RPMI7951 (cell line): ENCODE data around the gene MN1. TPM values are rescaled to one million over a fixed set of nuclear protein-coding genes. Genes with fewer than 3 reads are reported as not detected.

Source experiments
- DNase-seq: peaks from one replicate; pipeline ENCODE4 v3.0.0-alpha.2; 2012; ENCODE audit warnings: low read depth
- total RNA-seq: library from RNA; depleted of rRNA; stranded (reverse); fragments of >200 nt; shearing (Covaris generic); gene quantifications from 2 replicates; pipeline ENCODE4 v1.2.3, GENCODE V29; 2014

The MN1 gene
- total RNA-seq, 1 experiment from 2014 or later = 1.7 TPM

DNA sequence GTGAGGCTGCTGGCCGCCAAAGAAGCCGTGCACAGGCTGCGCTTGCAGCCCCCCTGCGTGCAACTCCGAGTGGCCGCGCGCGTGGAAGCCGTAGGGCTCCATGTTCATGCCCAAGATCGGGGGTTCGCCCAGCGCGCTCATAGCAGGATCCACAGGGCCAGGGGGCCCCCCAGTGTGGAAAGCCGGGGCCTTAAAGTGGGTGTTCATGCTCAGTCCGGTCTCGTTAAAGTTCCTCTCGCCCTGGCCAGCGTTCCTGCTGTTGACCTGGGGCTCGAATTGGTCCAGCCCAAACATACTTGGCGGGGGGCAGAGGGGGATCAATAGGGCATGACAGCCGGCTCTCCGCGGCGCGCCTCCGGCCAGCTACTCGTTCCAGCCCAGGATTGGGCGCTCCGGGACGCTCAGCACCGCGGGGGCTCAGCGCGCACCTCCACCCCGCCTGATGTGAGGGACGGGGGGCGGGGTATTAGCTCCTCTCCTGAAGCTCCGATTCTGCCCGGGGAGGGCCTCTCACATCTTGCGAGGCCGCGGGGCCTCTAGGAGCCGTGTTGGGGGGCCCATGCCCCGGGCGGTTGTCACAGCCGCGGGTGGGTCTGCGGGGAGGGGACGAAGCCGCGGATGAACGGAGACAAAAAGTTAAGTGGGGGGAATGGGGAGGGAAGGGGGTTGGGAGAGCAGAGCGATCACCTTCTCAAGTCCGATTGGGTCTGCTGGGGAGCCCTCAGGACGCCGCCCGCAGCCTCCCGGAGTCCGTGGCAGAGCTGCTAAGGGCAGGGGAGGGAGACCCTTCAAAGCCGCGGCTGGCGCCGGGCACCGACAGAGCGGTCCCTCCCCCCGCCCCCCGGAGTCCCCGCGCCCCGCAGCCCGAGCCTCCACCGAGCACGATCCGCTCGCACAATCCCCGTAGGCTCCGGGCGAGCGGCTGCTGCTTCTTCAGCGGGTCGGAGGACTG is 1.0 kb downstream of the MN1 start:
- no peak for DNase-seq

DNA sequence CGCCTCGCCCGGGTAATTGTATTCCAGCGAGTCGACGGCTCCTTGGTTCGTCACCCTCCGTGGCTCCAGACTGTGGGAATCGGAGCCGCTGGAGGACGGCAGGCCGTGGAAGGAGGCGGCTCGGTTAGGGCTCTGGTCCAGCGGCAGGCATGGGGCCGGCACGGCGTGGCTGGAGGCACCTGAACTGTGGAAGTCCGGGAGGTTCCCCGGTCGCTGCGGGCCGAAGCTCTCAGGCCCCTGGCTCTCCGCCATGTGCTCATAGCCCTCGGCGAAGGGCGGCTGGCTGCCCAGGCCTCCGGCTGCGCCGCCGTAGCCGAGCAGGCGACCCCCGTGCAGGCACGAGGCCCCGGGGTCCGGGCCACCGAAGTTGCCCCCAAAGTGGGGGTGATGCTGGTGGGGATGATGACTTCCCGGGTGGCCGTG is 1.7 kb downstream of the MN1 start:
- DNase-seq = peak; percentile 53

DNA sequence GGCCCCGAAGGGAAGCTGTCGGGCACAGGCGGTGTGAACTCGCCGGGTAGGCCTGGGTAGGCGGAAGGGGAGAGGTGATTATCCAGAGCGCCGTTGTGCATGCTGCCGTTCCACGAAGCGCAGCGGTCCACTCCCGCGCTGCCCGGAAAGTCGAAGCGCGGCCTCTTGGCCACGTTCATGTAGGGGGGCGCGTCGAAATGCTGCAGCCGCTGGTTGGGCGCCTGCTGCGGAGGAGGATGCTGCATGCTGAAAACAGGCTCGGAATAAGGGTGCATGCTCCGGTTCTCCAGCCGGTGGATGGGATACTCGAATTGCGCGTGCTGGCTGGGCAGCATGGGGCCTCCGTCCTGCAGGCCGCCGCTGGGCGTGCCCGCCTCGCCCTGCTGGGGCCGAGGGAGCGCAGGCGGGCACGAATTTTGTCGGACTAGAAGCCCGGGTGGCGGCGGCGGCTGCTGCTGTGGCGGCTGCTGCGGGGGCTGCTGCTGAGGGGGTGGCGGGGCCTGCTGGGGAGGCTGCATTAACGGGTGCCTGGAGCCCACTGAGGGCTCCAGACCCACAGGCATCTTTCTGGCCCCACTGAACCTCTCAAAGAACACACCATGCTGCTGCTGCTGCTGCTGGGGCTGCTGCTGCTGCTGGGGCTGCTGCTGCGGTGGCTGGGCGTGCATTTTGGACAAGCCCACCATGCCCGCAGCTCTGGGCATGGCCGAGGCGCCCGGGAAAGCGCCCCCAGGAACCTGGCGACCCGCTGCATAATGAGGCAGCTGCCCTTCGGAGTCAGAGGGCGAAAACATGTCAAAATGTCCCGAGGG is 2.3 kb downstream of the MN1 start:
- no peak for DNase-seq

DNA sequence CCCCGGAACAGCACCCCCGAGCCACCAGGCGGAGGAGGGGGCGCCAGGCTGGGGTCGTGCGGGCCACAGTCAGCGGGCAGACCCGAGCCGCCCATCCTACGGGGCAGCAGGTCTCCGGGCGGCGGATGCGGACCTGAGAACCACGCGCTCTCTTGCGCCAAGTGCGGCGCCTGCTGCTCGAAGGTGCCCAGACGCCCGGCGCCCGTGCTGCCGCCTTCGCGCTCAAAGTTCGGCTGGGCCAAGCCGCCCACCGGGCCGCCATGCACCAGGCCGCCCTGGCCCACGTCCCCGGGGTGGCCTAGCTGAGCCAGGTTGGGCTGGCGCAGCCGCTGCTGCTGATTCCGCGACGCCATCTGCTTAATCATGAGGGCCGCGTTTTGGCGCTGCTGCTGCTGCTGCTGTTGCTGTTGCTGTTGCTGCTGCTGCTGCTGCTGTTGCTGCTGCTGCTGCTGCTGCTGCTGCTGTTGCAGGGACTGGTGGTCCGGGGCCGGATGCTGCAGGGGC is 3.0 kb downstream of the MN1 start:
- no peak for DNase-seq

DNA sequence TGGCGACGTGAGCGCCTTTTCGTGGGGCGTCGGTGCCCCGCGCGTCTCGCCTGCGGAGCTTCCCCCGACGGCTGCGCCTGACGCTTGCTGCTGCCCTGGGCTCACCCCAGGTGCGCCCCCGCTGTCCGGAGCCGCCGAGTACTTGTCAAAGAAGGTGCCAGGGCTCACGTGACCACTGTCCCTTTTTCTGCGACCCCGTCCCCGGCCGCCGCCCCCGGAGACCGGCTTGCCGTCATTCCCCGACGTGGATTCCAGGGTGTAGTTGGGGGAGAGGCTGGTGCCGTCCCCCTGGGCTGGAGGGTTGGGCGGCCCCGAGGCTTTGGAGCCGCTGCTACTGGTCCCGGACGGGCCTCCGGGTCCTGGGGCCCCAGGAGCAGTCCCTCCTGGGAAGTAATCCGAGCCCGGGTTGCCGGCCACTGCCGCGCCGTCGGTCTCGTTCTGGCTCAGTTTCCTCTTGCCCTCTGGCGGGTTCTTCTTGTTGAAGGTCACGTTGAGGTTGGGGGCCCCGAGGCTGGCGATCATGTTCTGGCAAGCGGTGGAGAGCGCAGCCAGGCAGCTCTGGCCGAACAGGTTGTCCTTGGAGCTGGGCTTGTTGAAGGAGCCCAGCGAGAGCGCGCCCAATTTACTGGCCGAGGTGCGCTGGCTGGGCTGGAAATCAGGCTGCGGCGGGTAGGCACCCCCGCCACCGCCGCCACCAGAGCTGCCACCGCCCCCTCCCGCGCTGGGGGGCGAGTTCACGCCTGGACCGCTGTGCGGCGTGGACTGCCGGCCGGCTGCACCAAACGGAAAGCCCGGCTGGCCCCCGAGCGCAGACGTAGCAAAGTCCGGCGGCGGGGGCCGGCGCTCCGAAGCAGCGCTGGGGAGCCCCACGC is 3.8 kb downstream of the MN1 start:
- no peak for DNase-seq

DNA sequence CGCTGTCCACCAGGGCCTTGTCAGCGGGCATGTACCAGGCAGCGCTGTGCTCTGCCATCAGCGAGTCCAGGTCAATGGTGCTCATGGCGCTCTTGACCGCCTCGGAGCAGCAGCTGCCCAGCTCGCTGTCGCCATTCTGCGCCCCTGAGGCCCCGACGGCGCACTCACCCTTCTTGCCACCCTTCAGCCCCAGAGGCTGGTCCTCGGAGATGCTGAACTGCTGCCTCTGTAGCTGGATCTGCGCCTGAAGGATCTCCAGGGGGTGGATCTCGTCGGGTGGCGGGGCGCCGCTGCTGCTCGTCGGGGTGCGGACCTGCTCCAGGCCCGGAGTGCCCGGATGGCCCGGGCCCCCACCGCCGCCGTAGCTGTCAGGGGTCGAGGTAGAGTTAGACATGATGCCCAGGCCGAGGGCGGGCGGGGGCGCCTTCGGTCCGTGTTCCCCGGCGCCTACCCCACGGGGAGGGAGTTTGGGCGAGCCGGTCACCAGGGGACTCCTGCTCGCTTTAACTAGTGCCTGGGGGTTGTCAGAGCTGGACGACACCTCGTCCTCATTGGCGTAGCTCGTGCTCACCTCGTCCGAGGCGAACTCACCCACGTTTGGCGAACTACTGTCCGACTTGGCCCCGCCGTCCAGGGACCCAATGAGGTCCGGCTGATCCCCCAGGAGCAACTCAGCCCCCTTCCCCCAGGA is 4.6 kb downstream of the MN1 start:
- DNase-seq = no peak

DNA sequence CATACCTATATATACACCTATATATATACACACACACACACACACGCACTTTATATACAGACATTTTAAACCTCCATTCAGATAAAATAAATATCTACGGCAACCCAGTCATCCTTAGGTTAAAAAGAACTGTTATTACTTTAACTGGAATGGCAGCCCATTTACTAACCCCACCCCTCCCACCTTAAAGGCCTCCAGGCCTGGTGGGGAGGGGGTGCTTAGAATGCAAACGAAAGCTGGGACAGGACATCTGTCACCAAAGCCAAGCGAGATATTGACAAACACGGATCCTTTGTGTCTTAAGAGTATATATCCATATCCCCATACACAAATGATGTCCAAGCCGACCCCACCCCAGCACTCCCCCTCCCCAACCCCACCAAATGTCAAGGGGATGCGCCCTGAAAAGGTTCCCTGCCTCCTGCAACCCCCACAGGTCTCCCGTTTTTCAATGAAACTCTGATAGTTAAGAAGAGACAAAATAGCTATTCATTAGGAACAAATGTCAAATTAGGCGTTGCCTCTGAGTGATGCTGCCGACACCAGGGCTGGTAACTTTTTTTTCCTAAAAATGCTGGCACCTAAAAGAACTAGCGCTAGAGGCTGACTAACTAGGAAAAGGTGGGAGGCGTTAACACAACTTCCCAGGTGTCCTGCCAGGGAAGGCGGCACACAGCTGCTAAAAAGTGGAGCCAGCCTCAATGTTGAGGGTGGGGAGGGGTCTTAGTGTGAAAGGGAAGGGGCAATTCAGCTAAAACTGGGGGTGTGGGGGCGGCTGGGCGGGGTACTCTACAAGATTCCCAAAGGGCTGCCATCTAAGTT is 5.6 kb downstream of the MN1 start:
- no peak for DNase-seq

DNA sequence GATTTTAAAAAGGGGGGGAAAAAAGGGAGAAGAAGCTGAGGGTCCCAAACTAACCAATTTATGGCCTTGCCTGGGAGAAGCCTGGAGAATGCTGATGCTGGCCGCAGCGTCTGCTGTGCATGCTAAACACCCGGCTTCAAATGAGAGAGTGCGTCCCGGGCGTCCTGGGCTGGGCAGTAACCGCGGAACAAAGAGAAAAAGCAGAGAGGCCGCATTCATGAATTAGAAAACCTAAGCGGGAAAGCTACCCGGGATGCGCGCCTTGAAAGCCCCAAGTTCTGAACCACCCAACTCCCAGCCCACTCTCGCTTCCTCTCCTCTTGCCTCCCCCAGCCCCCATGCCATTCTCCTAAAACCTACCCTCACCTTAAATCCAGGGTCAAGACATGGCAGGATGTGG is 6.5 kb downstream of the MN1 start:
- DNase-seq = no peak

DNA sequence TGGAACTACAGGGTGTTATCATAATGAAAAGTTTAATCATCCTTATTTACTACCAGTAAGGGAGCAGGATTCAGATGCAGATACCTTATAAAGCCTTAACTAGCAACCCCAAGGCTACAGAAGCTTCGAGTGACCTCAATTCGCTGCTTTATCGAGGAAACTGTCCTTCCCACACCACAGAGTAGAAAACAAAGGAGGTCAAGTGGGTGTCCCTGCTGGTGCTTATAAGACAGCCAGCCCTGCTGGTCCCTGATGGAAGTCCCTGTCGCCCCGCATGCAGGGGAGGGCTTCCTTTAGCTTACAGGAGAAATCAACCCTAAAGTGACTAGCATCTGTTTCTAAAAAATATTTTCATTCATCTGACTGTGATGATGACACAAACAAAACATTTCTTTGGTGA is 7.3 kb downstream of the MN1 start:
- no peak for DNase-seq

DNA sequence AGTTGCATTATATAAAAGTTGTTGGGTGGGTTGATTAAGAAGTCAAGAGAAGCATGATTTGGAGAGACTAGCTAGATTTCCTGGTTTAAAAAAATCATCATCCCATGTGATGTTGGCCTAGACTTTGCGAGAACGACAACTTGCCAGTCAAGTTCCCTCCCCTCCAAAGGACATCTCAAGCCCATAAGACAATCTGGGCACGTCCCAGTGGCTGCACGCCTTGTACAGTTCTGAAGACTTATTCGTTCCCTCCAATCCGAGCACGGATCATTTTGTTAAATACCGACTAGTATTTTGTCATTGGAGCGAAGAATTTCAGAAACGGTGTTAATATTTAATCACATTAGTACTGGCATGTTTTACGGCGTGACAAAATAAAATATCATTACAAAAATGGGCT is 8.0 kb downstream of the MN1 start:
- no peak for DNase-seq

DNA sequence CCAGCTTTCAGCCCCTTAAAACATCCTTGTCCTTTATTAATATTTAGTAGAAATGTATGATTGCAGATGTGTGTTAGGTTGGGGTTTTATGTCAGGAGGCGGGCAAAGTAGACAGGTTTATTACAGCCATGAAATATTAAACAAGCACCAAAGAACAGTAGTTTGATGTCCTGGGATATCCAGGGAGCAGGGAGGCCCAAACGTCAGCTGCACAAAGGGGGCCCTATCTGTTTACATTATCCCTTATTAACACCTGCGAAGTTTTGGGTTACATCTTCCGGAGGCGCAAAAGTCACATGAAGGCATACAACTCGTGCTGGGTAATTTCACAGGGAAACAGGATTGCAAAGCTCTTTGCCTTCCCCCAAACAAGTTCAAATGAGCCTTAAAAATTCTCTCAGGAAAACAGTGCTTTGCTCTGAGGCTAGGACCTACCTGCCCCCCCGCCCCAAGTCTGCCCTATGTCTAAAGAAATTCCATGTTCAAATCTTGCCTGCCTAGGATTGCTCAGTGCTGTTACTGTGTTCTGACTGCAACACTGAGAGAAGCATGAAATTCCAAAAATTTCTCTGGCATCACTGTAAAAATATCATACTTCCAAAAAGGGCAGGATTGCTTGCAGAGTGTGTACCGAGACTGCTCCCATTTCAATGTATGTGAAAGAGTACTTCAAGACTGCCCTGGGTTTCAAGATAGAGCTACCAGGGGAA is 8.9 kb downstream of the MN1 start:
- no peak for DNase-seq

DNA sequence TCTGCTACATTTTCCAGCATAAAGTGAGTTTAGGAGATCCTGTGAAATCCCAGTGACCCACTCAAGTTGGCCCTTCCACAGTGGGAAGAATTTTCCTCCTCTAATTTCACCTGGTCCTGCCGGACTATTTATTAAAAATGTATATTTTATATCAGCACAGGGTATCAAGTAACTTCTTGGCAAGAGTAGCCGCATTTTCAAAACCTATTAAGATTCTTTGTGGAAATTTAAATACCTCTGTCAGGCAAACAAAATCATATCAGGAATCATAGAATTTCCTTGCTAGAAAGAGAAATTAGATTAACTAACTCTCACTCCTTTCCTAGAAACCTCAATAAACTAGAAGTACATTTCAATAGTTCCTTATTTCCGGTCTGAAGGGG is 9.7 kb downstream of the MN1 start:
- DNase-seq = no peak

DNA sequence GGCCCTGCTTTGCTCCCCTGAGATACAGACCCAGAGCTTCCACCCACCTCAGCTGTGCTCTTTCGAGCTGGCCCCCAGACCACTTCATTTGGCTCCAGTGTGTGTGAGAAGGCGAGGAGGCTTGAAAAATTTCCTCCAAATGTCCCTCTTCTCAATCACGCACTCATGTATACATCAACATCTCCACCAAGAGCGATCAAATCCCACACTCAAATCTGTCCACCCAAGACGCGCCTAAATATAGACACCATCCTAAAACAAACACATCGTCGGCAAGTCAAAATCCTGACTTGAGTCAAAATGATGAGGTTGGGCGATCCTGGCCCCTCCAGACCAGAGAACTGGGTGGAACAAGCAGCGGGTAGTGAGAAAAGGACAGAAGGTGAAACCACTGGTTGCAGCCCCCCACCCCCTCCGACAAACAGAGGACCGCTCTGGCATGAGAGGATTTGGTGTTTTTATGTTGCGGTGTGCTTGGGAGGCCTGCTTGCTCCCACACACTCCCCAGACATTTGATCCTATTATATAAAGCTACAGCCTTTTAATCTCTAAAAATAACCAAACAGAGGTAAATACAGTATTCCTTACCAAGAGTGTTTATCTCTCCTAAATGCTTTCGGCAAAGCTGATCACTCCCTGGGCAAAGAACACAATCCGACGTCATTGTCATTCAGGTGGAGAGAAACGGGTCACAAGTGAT is 10.2 kb downstream of the MN1 start:
- no peak for DNase-seq

DNA sequence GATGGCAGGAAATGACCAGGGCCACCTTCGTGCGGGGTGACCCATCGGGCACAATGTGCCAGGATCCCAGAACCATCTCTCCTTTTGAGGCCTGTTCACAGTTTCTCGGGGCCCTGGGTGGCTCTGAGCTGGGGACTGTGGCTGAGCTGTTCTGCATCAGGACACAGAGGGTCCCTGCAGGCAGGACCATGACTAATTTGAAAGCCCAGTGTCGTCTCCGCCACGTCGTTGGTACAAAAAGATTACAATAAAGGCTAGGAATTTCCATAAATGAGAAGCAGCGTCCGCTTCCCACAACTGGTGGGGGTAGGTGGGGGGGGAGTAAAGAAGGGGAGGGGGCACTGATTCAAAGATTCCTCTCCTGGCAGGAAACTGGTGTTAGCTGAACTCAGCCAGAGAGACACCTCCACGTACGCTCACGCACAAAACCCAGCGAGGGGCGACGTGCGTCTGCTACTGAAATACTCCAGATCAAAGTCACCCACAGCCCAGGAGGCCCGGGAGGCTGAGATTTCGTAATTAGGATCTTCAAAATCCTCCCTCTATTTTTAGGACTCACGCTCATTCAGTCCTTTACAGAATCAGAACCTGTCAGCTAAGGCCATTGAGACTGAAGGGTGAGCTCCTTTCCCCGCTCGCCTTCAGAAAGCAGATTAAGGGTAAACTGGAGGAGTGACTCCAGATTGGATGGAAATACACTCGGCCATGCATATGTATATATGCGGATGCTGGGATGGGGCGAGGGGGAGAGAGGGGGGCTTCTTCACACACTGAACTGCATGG is 11.0 kb downstream of the MN1 start:
- no peak for DNase-seq

DNA sequence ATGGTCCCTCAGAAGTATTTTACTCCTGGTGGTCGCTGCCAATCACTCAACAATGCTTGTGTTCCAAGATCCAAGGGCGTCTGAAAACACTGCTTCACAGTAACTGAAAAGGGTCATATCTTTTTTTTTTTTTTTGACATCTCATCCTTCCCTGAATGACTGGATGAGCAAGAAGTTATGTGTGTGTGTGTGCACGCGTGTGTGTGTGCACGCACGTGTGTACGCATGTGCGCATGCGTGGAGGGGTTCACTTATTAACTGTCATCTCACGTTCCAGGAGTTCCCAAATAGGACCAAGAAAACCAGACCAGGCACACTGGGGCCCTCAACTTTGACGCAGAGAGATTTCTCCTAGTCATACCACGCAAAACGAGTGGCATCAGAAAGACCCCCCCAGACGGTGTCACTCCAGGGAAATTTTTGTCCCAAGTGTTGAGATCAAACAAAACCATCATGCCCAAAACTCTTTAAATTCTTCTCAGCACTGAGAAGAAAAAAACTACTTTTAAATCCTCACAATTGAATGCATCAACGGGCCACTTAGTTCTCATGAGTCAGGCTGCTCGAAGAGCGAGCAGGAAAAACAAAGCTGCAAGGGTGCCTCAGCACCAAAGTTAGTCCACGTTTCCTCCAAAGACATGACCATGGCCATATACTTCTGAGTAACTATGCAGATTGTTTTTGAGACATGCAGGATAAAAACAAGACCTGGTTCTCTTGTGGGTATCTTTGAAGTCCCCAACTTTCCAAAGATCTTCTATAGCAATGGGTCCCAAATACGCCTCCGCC is 12.9 kb downstream of the MN1 start:
- DNase-seq = no peak

DNA sequence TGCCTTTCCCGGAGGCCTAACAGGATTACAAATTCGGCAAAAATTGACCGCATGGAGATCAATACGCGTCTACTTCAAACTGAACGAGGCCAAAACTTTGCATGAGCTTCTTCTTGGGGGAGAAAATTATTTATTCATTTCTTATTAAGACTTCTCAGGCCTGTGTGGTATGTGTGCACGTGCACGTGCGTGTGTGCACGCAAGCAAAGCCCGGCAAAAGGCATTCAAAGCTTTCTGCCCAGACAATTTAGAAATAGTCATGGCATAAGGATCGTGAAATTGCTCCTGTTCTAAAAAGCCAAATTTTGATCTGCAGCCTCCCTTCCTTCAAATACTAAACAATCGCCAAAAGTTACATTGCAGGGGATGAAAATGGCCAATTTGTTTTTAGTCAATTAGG is 14.6 kb downstream of the MN1 start:
- DNase-seq = no peak

DNA sequence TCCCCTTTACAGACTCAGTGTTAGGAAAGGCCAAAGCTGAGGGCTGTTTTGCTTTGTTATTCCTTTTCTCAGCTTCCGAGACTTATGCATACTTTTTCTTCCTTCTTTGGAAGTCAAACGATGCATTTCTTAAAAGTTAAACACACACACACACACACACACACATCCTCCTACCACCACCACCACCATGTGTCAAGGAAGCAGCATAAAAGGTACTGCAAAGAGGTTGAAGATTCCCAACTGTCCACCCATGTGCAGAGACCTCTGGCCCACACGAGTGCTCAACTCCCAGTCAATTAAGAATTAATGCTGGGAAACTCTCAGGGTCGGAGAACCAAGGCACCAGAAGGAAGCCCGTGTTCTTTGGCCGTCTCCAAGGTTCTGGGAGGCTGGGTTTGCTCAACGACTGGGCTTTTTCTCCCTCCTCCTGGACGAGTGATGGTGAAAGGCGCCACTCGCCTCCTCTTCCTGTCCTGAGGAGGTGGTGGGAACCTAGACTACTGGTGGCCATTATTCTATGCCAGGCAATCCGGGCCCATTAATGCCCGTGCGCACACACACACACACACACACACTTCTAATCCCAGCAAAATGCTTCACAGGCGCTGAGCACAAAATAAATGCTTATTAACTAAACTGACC is 15.1 kb downstream of the MN1 start:
- no peak for DNase-seq
